ENCODE measurements around the gene PHF23. TPM values are rescaled to one million over a fixed set of nuclear protein-coding genes. Genes with fewer than 3 reads are reported as not detected.

The PHF23 gene
- total and polyA plus RNA-seq, 2 of the 4 experiments (the other 2 are of a cell fraction) = 44.8 to 58.5 TPM

DNA sequence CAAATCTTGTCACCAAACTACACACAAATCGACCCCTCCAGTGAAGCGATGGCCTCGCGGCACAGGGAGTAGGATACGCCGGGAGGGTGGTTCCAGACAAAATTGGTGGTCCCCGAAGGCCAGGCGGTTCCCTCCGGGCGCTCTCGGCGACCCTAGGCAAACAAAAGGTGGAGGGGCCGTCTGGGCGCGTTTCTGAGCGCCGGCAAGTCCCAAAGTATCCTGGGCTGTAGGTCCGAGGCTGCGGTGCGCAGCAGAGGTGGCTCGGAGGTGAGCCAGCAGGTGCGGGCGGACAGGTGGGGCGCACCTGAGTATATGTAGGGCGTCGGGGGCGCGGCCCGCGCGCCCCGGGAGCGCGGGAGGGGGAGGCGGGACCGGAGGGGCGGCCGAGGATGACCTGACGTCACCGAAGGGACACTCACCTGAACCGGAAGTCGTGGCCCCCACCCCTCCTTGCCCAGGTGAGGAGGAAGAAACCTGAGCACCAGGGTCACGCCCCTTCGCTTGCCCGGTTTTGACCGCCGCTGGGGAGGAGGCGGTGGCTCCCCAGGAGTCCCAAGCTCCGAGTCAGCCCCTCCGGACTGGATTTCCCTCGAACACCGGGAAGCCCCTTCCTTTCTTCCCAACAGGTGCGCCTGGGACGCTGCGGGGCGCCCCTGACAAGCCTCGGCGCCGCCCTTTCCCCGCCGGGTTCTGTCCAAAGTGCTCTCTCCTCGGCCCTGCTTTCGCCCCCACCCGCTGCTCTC, 23.1 kb upstream of the PHF23 start, which contains the start of gene CLDN7:
TSS of gene CLDN7 (minus strand) at position 287 of the 743 bp plus-strand sequence. CDS start 435 bp downstream, outside the sequence.
- H3K56ac ChIP-seq (ENCODE audit: extremely low read depth, insufficient read depth, low read length) = no peak within 1 kb of the TSS; the same call in 1 of the 2 replicates
- ChIA-PET CTCF (no interaction called here), POLR2A (ENCODE audit: unreplicated experiment) (no interaction called here)
- H3K4me3 ChIP-seq (ENCODE audit: insufficient read depth, low read depth, low read length) = peak within 1 kb of the TSS; percentile 37; the same call in 1 of the 2 replicates
- dilution Hi-C loops (cut with HindIII; ENCODE audit: low sequenced_read_pairs, unreplicated experiment) = no loop called here
- H3K36me3 ChIP-seq (ENCODE audit: control insufficient read depth, insufficient read depth, low read length) = peaks cover 17% of the 10 kb centered on the region
- peak within 1 kb of the TSS; percentile 77 for H3K4ac ChIP-seq (ENCODE audit: low read depth, low read length)
- in situ Hi-C loops (cut with MboI; ENCODE audit: low sequenced_read_pairs) = no loop called here
- intact Hi-C loops (cut with micrococcal nuclease) = no loop called here
- no peaks in the 10 kb centered on the region for H4K20me1 ChIP-seq (ENCODE audit: insufficient read depth, low read length)
- H4K91ac ChIP-seq (ENCODE audit: insufficient read depth, low read depth, low read length) = peak within 1 kb of the TSS; percentile 79
- H3K14ac ChIP-seq (replicated peaks; ENCODE audit: low read depth, low read length) = peak within 1 kb of the TSS; percentile 96
- H4K5ac ChIP-seq (ENCODE audit: low read depth, low read length) = peak within 1 kb of the TSS; percentile 86
- no peak within 1 kb of the TSS for H2BK5ac ChIP-seq (ENCODE audit: low read depth, low read length, poor library complexity, severe bottlenecking)
- BruUV-seq (replicated peaks) = no TSS peak
- peak within 1 kb of the TSS; percentile 88 for H2BK120ac ChIP-seq (ENCODE audit: low read depth, low read length)
- peak within 1 kb of the TSS; percentile 78 to 98; a peak in 3 of 4 replicates for H4K8ac ChIP-seq (ENCODE audit: low read depth in 2 of 2, low read length in 2 of 2)
- DNase-seq (no peak), ATAC-seq (ENCODE audit: low read depth) (no peak)
- H3K9me3 ChIP-seq (ENCODE audit: control insufficient read depth, insufficient read depth, low read length) = no peaks in the 10 kb centered on the region
- peak within 1 kb of the TSS; percentile 81 for H2AK5ac ChIP-seq (ENCODE audit: low read depth, low read length)
- H3K27me3 ChIP-seq (ENCODE audit: control insufficient read depth, insufficient read depth, low read length) = peaks cover 13% of the 10 kb centered on the region; the same call in 1 of the 2 replicates
- H2BK20ac ChIP-seq (ENCODE audit: low read depth, low read length) = peak within 1 kb of the TSS; percentile 2
- peak within 1 kb of the TSS; percentile 82 for H3K4me2 ChIP-seq (ENCODE audit: low read depth, low read length)
- 24% methylated on average over 37 of the region's 64 CpGs; no CpG with 5 or more reads in 1 of the 2 experiments for WGBS, 2 experiments (ENCODE audit: extremely low coverage in 2 of 2, insufficient read length in 1 of 2)
- peaks cover 11% of the 10 kb centered on the region for H3K4me1 ChIP-seq (ENCODE audit: control insufficient read depth, insufficient read depth, low read length)
- 0 out of 2 replicates have a peak within 1 kb of the TSS, but pooled peaks have one; percentile 9 for H3K18ac ChIP-seq (ENCODE audit: low read depth, low read length)
- H3K79me1 ChIP-seq (ENCODE audit: low read depth in 1 of 2, low read length in 2 of 2) = no peaks in the 10 kb centered on the region
- H2AK9ac ChIP-seq (replicated peaks; ENCODE audit: low read depth, low read length, poor library complexity) = peak within 1 kb of the TSS; percentile 86
- no peak within 1 kb of the TSS for H3K9ac ChIP-seq (ENCODE audit: low read depth, low read length)
- H3K27ac ChIP-seq (ENCODE audit: insufficient read depth, low read length) = no peak within 1 kb of the TSS
- H3K9me1 ChIP-seq (ENCODE audit: insufficient read depth, low read length) = peaks cover 10% of the 10 kb centered on the region
- H2AFZ ChIP-seq (replicated peaks; ENCODE audit: low read length, poor library complexity) = peak within 1 kb of the TSS; percentile 90
- peak within 1 kb of the TSS; percentile 91; the same call in 1 of the 2 replicates for H3K23ac ChIP-seq (ENCODE audit: low read depth, low read length)
- H2BK15ac ChIP-seq (ENCODE audit: low read depth, low read length) = peak within 1 kb of the TSS; percentile 89; the same call in 2 of the 3 replicates
- TF ChIP-seq RAD21 (IDR thresholded peaks at IDR 0.05; ENCODE audit: low read length) (no peak), RFX5 (IDR thresholded peaks at IDR 0.05; ENCODE audit: low read depth, low read length) (no peak), MXI1 (IDR thresholded peaks at IDR 0.05; ENCODE audit: borderline replicate concordance, low read depth, low read length) (no peak), MAFK (IDR thresholded peaks at IDR 0.05; ENCODE audit: low read depth, low read length) (no peak), CEBPB (IDR thresholded peaks at IDR 0.05; ENCODE audit: low read depth, low read length) (no peak), POLR2A (IDR thresholded peaks at IDR 0.05; ENCODE audit: low read depth, low read length) (no peak), BHLHE40 (IDR thresholded peaks at IDR 0.05; ENCODE audit: low read depth, low read length) (no peak), CHD1 (IDR thresholded peaks at IDR 0.05; ENCODE audit: low read depth, low read length) (no peak), MAZ (IDR thresholded peaks at IDR 0.05; ENCODE audit: borderline replicate concordance, low read depth, low read length) (no peak), NFE2L2 (IDR thresholded peaks at IDR 0.05; ENCODE audit: low read depth, low read length) (no peak), RCOR1 (IDR thresholded peaks at IDR 0.05; ENCODE audit: insufficient replicate concordance, low read length) (no peak), FOS (IDR thresholded peaks at IDR 0.05; ENCODE audit: low read depth, low read length) (no peak), SMC3 (IDR thresholded peaks at IDR 0.05; ENCODE audit: low read depth, low read length) (no peak)
- TF ChIP-seq, protein P1, sequence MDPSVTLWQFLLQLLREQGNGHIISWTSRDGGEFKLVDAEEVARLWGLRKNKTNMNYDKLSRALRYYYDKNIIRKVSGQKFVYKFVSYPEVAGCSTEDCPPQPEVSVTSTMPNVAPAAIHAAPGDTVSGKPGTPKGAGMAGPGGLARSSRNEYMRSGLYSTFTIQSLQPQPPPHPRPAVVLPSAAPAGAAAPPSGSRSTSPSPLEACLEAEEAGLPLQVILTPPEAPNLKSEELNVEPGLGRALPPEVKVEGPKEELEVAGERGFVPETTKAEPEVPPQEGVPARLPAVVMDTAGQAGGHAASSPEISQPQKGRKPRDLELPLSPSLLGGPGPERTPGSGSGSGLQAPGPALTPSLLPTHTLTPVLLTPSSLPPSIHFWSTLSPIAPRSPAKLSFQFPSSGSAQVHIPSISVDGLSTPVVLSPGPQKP (IDR thresholded peaks at IDR 0.05; ENCODE audit: borderline replicate concordance, low read depth, low read length) = no peak
- TF ChIP-seq, protein P2, sequence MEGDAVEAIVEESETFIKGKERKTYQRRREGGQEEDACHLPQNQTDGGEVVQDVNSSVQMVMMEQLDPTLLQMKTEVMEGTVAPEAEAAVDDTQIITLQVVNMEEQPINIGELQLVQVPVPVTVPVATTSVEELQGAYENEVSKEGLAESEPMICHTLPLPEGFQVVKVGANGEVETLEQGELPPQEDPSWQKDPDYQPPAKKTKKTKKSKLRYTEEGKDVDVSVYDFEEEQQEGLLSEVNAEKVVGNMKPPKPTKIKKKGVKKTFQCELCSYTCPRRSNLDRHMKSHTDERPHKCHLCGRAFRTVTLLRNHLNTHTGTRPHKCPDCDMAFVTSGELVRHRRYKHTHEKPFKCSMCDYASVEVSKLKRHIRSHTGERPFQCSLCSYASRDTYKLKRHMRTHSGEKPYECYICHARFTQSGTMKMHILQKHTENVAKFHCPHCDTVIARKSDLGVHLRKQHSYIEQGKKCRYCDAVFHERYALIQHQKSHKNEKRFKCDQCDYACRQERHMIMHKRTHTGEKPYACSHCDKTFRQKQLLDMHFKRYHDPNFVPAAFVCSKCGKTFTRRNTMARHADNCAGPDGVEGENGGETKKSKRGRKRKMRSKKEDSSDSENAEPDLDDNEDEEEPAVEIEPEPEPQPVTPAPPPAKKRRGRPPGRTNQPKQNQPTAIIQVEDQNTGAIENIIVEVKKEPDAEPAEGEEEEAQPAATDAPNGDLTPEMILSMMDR (conservative IDR thresholded peaks at IDR 0.05; ENCODE audit: low read depth, low read length) = no peak

All from IMR-90 (cell line).